Heart left ventricle (tissue), 16 donors: Measurements from ENCODE around the gene MAN1C1. TPM values are rescaled to one million over a fixed set of nuclear protein-coding genes. Genes with fewer than 3 reads are reported as not detected.

Source experiments
- ATAC-seq, 4 donors: fragments of 200-7000 bp; cut with Tn5 transposase; one replicate each; pipeline ENCODE4 v1.9.1; 2020 to 2022; ENCODE audit warnings: moderate library complexity in 4 of 4, mild to moderate bottlenecking in 3 of 4, moderate number of reproducible peaks in 1 of 4
- DNase-seq, 5 donors: peaks; one replicate each; pipeline ENCODE4 v3.0.0-alpha.2; 2020
- H3K27ac ChIP-seq, 12 donors: fragments of 200-600 bp; sonication (generic) in 4 of 12; one replicate each; pipeline versions ENCODE4 v1.5.0 to v1.8.0; 2016 to 2022; ENCODE audit warnings: mild to moderate bottlenecking in 2 of 12
- H3K27me3 ChIP-seq, 9 donors: fragments of 200-600 bp; sonication (generic) in 2 of 9; one replicate each; pipeline versions ENCODE4 v1.5.1 to v1.8.0; 2016 to 2022; ENCODE audit warnings: mild to moderate bottlenecking in 3 of 9
- H3K36me3 ChIP-seq, 9 donors: fragments of 200-600 bp; sonication (generic) in 2 of 9; one replicate each; pipeline versions ENCODE4 v1.5.0 to v1.8.0; 2018 to 2022; ENCODE audit warnings: mild to moderate bottlenecking in 2 of 9
- H3K4me1 ChIP-seq, 12 donors: fragments of 200-600 bp; sonication (generic) in 4 of 12; one replicate each; pipeline versions ENCODE4 v1.5.0 to v1.8.0; 2016 to 2022; ENCODE audit warnings: mild to moderate bottlenecking in 3 of 12
- H3K4me3 ChIP-seq, 12 donors: fragments of 200-600 bp; sonication (generic) in 4 of 12; one replicate each; pipeline versions ENCODE4 v1.5.0 to v1.8.0; 2017 to 2022; ENCODE audit warnings: mild to moderate bottlenecking in 9 of 12, moderate library complexity in 4 of 12
- H3K9me3 ChIP-seq, 12 donors: fragments of 200-600 bp; sonication (generic) in 4 of 12; one replicate each; pipeline versions ENCODE4 v1.5.0 to v1.8.0; 2016 to 2022; ENCODE audit warnings: mild to moderate bottlenecking in 1 of 12
- POLR2A ChIP-seq, 2 donors: fragments of 450-650 bp; IDR thresholded peaks; one replicate each; pipeline ENCODE4 v1.6.1; 2017; ENCODE audit warnings: antibody characterized with exemption in 2 of 2, mild to moderate bottlenecking in 2 of 2, moderate library complexity in 2 of 2
- WGBS, 4 donors: extraction: QIAGEN DNeasy Blood & Tissue Kit in 2 of 4; methylation state at CpG; one replicate each; pipeline versions ENCODE4 v1.1.5 to v1.1.7; 2013 to 2018; 5-methylcytosine and 5-hydroxymethylcytosine counted together
- intact Hi-C, 10 donors: fragments of 100-400 bp; cut with DNase I; formaldehyde crosslinking; loops; one replicate each; pipeline versions ENCODE4 v1.11.1 to v1.14.2; 2022
- polyA plus RNA-seq, 2 donors: library from polyadenylated mRNA; stranded (reverse); fragments of 200-250 nt; gene quantifications; one replicate each; pipeline ENCODE4 v1.2.3, GENCODE V29; 2013
- total RNA-seq, 9 donors: library from RNA; depleted of rRNA in 2 of 9; stranded (reverse); fragments of >200 nt in 2 of 9; fragmentation: NEBNext Ultra II Directional in 3 of 9; extraction: Animal tissue kit (Norgen Biotek cat#: 25700) in 3 of 9; gene quantifications; one replicate each; pipeline versions ENCODE4 v1.1.0 to v1.2.4, GENCODE V29; 2016 to 2023
- TF ChIP-seq, protein P1 (sequence below), 12 donors: fragments of 200-600 bp; sonication (generic) in 4 of 12; IDR thresholded peaks; one replicate each; pipeline versions ENCODE4 v1.5.0 to v1.8.0; 2018 to 2022; ENCODE audit warnings: antibody characterized with exemption in 12 of 12, mild to moderate bottlenecking in 5 of 12
- donor health status: ischemic (EF 13 %, LVEDD 7.1; RV severe dilation, severe dysfunction).
- donor health status: healthy with polysubstance abuse.
- donor health status: DM: no; HTN: yes; CAD: no.
- donor health status: DM: no; HTN: no; CAD: no.
- donor health status: ischemic (EF 25% LVEDD 6.9; RV normal size, moderate dysfunction).
- donor health status: ischemic (EF 25% LVEDD 5.7; RV mildly dilated, moderate dysfunction).
- donor health status: healthy.
- donor health status: DM: yes; HTN: yes; CAD: no.
- donor health status: ischemic (EF 35%, LVEDD 5.7; RV mildly dilated, moderate dysfunction).
- donor health status: nonischemic (EF 11% LVEDD 7.7; RV severe dilation, severe dysfunction).
- donor health status: DM: yes; HTN: yes; CAD: no.
- donor health status: PGD.
- donor health status: ischemic (EF 29% LVEDD 5.4; RV normal size, mild dysfunction).
- donor health status: nonischemic (EF 23%, LVEDD 6.1; RV moderate dilation, normal function).

MAN1C1 gene
- total and polyA plus RNA-seq, 11 donors = 7.7 to 25.7 (median 14.7) TPM

DNA sequence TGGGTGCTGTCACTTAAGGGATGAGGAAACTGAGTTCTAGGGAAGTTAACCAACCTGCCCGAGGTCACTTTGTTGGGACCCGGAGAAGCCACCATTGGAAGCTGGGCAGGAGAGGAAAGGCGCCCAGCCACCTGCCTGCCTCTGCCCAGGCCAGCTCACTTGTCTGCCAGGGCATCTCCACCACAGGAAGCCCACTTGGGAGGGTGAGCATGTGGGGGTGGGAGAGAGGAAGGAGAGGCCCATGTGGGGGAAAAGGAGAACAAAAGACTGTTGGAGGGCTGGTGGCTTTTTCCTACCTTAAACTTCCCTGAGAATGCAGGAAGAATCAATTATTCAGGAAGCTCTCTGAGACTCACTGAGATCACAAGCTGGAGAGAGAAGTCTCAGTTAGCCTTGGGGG, 139.6 kb downstream of the MAN1C1 start:
- intact Hi-C loops = no loop called here
- no peak overlapping the region for H3K27ac ChIP-seq
- peaks cover 0 to 30% (median 16%) of the 10 kb centered on the region in 9 donors for H3K36me3 ChIP-seq
- no peaks in the 10 kb centered on the region for H3K9me3 ChIP-seq
- WGBS, 4 donors = 66 to 92% (median 74%) methylated on average over 3 of the region's 3 CpGs
- TF ChIP-seq, protein P1, sequence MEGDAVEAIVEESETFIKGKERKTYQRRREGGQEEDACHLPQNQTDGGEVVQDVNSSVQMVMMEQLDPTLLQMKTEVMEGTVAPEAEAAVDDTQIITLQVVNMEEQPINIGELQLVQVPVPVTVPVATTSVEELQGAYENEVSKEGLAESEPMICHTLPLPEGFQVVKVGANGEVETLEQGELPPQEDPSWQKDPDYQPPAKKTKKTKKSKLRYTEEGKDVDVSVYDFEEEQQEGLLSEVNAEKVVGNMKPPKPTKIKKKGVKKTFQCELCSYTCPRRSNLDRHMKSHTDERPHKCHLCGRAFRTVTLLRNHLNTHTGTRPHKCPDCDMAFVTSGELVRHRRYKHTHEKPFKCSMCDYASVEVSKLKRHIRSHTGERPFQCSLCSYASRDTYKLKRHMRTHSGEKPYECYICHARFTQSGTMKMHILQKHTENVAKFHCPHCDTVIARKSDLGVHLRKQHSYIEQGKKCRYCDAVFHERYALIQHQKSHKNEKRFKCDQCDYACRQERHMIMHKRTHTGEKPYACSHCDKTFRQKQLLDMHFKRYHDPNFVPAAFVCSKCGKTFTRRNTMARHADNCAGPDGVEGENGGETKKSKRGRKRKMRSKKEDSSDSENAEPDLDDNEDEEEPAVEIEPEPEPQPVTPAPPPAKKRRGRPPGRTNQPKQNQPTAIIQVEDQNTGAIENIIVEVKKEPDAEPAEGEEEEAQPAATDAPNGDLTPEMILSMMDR (IDR thresholded peaks at IDR 0.05) = no peak
- no peak for TF ChIP-seq POLR2A (IDR thresholded peaks at IDR 0.05)
- DNase-seq = no peak
- H3K27me3 ChIP-seq = no peaks in the 10 kb centered on the region
- no peak overlapping the region for H3K4me3 ChIP-seq
- H3K4me1 ChIP-seq = peaks cover 0 to 13% (median 0%) of the 10 kb centered on the region in 12 donors
- no peak for ATAC-seq

DNA sequence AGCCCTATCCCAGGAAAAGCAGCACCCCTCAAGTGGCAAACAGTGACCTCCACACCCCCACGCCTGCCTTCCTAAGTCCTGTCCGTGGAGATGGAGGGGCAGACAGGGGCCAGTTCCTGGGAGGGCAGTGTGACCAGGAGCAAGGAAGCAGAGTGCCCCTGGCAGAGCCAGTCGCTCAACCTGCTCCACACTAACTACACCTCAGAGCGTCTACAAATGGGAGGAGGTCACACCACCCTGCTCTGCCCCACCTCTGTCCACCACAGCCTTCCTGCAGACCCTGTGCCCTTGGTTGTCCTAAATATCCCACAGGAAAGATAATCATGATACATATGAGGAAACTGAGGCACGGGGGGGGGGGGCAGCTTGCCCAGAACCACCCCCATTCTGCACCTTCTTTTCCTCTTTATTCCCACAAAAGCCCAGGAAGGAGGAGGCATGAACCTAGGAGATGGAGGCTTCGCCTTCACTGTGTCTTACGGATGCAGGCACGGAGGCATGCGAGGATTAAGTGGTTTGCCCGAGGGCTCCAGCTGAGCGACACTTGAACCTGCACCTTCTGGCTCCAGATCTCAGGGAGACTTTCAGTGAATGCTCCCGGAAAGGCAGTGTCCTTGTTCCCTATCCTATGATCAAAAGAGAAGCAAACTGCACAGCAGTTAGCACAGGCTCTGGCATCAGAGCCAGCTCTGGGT, 140.7 kb downstream of the MAN1C1 start:
- Histone ChIP-seq H3K4me1 (peaks cover 0 to 13% (median 0%) of the 10 kb centered on the region in 12 donors), H3K9me3 (no peaks in the 10 kb centered on the region), H3K27ac (no peak overlapping the region), H3K27me3 (no peaks in the 10 kb centered on the region), H3K4me3 (no peak overlapping the region), H3K36me3 (peaks cover 0 to 30% (median 12%) of the 10 kb centered on the region in 9 donors)
- intact Hi-C loops = no loop called here
- WGBS, 4 donors = 90 to 94% (median 92%) methylated on average over 8 to 12 of the region's 12 CpGs
- no peak for ATAC-seq
- no peak for TF ChIP-seq POLR2A (IDR thresholded peaks at IDR 0.05)
- TF ChIP-seq, protein P1 (IDR thresholded peaks at IDR 0.05) = no peak
- DNase-seq = no peak

DNA sequence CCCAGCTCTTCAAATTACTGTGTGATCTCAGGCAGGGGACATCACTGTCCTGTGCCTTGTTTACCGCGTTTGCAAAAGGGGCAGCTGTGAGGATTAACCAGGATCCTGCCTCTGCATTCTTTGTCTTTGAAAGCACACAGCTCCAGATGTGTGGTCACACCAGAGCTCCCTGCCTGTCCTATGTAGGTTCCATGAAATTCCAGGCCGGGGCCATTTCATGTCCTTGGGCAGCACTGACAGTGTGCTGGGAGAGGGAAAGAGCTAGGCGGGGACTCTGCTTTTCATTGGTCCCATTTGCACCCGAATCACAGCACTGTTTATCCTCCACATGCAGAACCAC, 141.2 kb downstream of the MAN1C1 start:
- DNase-seq (no peak), ATAC-seq (no peak)
- H3K4me3 ChIP-seq = no peak overlapping the region
- WGBS, 4 donors = 80 to 93% (median 83%) methylated on average over 3 to 5 of the region's 5 CpGs
- intact Hi-C loops = no loop called here
- peaks cover 0 to 30% (median 12%) of the 10 kb centered on the region in 9 donors for H3K36me3 ChIP-seq
- no peak overlapping the region for H3K27ac ChIP-seq
- H3K4me1 ChIP-seq = peaks cover 0 to 10% (median 0%) of the 10 kb centered on the region in 12 donors
- no peaks in the 10 kb centered on the region for H3K27me3 ChIP-seq
- H3K9me3 ChIP-seq = no peaks in the 10 kb centered on the region
- TF ChIP-seq POLR2A (IDR thresholded peaks at IDR 0.05) = no peak
- TF ChIP-seq, protein P1 (IDR thresholded peaks at IDR 0.05) = no peak

DNA sequence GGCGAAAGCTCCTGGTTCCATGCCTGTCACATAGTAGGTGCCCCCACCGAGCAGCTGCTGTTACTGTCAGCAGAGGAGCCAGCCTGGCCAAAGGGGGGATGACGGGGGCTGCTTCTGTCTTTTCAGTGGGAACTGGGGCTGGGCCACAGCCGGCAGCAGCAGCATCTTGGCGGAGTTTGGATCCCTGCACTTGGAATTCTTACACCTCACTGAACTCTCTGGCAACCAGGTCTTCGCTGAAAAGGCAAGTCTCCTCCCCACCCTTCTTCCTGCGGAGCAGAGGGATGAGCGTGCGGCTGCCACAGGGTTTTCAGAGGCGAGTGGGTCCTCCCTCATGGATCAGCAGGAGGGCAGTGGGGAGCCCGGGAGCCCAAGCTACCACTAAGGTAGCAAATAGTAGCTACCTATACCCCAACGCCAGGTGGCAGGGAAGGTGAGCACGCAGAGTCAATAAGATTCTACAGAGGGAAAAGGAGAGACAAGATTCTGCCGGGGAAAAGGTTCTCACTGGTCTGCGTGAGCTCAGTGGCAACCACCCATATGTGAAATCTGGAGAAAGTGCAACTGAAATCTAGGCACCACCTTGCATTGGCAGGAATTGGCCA, 142.0 kb downstream of the MAN1C1 start:
- Histone ChIP-seq H3K4me1 (peaks cover 0 to 10% (median 0%) of the 10 kb centered on the region in 12 donors), H3K9me3 (no peaks in the 10 kb centered on the region), H3K36me3 (peaks cover 0 to 26% (median 10%) of the 10 kb centered on the region in 9 donors), H3K27ac (no peak overlapping the region), H3K27me3 (no peaks in the 10 kb centered on the region), H3K4me3 (no peak overlapping the region)
- no peak for DNase-seq
- 93 to 95% (median 93%) methylated on average over 11 to 15 of the region's 15 CpGs for WGBS, 4 donors
- TF ChIP-seq, protein P1 (IDR thresholded peaks at IDR 0.05) = no peak
- no peak for TF ChIP-seq POLR2A (IDR thresholded peaks at IDR 0.05)
- no peak for ATAC-seq
- intact Hi-C loops = no loop called here
